ENCODE data around the gene CABP4.

DNA sequence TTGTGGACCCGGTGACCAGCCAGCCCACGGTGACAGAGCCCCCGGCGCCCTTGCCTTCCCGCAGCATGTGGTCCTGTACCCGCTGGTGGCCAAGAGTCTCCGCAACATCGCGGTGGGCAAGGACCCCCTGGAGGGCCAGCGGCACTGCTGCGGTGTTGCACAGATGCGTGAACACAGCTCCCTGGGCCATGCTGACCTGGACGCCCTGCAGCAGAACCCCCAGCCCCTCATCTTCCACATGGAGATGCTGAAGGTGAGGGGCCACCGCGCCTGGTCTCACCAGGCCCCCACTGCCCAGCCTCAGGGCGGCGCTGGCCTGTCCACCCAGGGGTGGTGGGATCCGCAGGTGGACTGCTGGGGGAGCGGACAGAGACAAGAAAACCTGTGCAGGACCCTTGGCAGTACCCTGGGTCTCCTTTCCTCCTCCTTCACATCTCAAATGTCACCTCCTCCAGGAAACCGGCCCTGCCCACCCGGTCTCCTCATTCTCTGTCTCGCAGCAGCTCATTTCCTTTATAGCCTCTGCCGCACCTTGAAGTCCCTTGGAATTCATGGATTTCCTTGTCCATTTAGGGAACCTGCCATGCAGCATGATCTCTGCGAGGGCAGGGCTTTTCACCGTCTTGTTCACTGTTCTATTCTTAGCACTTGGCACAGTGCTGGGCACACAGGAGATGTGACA lies 34.2 kb downstream of the CABP4 start:
- TF ChIP-seq ZNF138 (CRISPR knock-in tag; conservative IDR thresholded peaks at IDR 0.05) (no peak), CREB1 (CRISPR knock-in tag; IDR thresholded peaks at IDR 0.05) (no peak), RELA (CRISPR knock-in tag; IDR thresholded peaks at IDR 0.05; ENCODE audit: borderline replicate concordance) (no peak), CREM (CRISPR knock-in tag; IDR thresholded peaks at IDR 0.05) (no peak), IRF2 (CRISPR knock-in tag; IDR thresholded peaks at IDR 0.05; ENCODE audit: borderline replicate concordance, low read depth) (no peak), JAZF1 (CRISPR knock-in tag; IDR thresholded peaks at IDR 0.05) (no peak), TEAD4 (CRISPR knock-in tag; IDR thresholded peaks at IDR 0.05) (no peak)
- TF ChIP-seq, protein P1, sequence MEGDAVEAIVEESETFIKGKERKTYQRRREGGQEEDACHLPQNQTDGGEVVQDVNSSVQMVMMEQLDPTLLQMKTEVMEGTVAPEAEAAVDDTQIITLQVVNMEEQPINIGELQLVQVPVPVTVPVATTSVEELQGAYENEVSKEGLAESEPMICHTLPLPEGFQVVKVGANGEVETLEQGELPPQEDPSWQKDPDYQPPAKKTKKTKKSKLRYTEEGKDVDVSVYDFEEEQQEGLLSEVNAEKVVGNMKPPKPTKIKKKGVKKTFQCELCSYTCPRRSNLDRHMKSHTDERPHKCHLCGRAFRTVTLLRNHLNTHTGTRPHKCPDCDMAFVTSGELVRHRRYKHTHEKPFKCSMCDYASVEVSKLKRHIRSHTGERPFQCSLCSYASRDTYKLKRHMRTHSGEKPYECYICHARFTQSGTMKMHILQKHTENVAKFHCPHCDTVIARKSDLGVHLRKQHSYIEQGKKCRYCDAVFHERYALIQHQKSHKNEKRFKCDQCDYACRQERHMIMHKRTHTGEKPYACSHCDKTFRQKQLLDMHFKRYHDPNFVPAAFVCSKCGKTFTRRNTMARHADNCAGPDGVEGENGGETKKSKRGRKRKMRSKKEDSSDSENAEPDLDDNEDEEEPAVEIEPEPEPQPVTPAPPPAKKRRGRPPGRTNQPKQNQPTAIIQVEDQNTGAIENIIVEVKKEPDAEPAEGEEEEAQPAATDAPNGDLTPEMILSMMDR (IDR thresholded peaks at IDR 0.05), result no peak
- TF ChIP-seq, protein P2, sequence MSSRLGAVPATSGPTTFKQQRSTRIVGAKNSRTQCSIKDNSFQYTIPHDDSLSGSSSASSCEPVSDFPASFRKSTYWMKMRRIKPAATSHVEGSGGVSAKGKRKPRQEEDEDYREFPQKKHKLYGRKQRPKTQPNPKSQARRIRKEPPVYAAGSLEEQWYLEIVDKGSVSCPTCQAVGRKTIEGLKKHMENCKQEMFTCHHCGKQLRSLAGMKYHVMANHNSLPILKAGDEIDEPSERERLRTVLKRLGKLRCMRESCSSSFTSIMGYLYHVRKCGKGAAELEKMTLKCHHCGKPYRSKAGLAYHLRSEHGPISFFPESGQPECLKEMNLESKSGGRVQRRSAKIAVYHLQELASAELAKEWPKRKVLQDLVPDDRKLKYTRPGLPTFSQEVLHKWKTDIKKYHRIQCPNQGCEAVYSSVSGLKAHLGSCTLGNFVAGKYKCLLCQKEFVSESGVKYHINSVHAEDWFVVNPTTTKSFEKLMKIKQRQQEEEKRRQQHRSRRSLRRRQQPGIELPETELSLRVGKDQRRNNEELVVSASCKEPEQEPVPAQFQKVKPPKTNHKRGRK (CRISPR knock-in tag; IDR thresholded peaks at IDR 0.05; ENCODE audit: borderline replicate concordance), result no peak
